Amniotic stem cell (primary cell): ENCODE measurements around the gene LMCD1.
"Not testable (repeated sequence)": the region's sequence is repeated elsewhere in the genome, so short reads cannot be mapped to it uniquely, and the experiment has no call there.

ENCODE experiments used
- DNase-seq: peaks from one replicate; lab custom pipeline; 2025; lab: John Stamatoyannopoulos, UW

LMCD1 gene

DNA sequence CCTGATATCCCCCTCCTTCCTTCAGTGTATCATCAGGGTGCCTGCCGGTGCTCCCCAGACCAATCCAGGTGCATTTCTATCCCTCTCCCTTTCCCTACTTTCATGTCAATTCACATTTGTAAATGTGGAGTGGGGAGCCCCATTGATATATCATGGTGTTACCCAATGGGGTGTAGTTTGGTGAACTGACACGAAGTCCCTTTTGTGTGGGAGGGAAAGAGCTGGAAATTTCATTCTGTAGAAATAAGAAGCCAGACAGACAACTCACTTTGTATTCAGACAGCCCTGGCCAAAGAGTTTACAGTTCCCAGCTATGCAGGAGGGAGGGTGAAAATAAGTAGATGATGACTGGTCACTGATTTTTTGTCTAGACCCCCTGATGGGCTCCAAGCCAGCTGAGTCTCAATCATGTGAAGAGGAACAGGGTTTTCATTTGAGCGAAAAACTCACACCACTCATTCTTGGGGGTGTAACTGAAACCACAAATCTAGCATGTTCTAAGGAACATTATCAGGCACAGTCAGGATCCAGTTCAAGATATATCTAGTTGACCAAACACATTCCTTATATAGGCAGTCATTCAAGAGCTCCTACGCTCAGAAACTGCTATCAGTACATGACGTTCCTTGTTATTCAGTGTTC is 58.9 kb downstream of the LMCD1 start:
- no peak for DNase-seq

DNA sequence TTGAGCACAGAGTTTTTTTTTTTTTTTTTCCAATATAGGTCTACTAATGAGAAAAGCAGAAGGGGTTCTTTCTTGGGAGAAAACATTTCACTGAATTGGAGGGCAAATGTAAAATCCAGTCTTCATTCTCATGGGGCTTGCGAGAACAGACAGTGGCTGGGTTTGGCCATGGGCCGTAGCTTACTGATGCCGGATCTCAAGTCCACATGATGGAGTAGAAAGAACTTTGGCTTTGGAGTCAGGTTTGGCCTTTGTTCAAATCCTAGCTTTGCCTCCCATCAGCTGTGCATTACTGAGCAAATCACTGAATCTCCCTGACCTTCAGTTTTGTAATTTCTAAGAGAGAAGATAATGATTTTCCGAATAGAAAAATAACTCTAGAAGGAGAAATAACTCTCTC is 59.7 kb downstream of the LMCD1 start:
- no peak for DNase-seq

GRCh38 chr3:8562081-8562595 is 60.5 kb downstream of the LMCD1 start:
- DNase-seq = no peak

DNA sequence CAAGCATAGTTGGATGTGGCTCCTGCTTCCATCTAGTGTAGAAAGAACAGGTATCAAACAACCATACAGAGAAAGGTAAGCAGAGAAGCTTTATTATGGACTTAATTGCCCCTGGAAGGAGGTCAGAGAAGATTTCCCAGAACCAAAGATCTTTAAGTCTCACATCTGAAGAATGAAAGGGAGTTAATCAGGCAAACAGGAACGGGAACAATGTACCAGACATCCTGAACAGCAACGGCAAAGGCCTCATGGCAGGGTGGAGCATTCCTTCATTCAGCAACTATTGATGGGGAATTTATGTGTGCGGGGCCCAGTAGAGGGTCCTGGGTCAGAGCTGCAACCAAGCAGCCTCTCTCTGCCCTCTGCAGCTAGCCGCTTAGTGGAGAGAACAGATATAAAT is 61.5 kb downstream of the LMCD1 start:
- DNase-seq = no peak

DNA sequence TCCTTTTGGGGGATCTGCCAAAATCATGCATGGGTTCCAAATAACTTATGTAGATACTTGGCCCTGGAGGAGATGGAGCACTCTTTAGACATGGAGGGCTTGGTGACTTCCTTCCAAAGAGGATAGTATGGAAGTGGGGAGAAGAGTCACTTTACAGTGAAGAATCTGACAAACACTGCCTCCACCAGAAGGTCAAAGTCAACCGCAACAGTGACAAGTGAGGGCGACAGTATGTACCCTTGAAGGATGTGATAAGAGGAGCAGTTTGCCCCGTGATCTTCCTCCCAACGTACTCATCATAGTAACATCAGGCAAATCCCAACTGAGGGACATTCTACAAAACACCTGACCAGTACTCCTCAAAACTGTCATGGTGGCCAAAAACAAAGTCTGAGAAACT is 62.0 kb downstream of the LMCD1 start:
- no peak for DNase-seq

GRCh38 chr3:8565376-8565775 is 63.8 kb downstream of the LMCD1 start:
- no peak for DNase-seq

DNA sequence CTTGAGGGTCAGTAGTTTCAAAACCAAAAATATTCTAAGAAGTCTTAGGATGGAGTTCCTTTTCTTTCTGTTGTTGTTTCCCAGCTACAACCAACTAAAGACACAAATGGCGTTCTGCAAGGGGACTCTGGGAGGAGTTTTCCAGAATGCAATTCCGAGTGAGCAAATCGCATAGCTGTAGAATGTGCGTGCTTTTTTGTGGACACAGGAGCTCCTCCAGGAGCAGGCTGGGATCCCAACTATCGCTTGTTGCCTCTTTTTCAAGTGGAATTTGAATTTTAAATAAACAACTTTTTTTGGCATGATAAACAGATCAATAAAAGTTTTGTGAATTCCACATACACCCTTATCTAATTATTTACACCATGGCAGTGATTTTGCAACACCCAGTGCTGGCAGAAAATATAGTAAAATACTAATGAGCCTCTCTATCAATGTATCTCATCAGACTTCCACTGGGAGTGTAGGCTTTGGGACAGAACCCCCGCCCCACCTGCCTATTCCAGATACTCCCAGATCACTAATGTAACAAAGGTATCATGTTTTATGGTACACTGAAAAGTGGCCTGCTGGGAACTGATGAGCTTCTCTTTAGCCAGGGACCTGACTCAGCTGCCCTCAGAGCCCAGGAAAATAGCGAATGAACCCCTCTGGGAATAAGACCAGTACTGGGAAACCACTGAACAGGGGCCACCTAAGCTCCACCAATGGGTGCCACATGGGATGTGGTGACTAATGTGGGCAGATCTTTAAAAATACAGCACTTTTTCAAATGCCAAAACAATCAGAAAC is 66.4 kb downstream of the LMCD1 start:
- DNase-seq = no peak

DNA sequence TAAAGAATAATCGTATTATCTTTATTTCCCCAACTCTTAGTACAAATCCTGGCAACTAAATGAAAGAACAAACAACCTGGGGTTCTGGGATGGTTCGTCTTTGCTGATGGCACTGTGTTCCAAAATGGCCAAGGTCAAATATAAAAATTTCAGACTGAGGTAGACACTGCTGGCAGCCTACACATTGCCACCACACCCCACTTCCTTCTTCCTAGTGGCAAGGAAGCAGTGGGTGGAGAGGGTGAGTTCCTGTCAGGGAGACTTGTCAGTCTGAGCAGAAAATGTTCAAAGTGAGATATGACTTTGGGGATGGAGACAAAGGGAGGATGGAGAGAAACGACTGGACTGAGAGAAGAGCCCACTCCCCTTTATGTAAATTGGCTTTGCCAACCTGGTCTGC is 69.6 kb downstream of the LMCD1 start:
- DNase-seq = no peak

DNA sequence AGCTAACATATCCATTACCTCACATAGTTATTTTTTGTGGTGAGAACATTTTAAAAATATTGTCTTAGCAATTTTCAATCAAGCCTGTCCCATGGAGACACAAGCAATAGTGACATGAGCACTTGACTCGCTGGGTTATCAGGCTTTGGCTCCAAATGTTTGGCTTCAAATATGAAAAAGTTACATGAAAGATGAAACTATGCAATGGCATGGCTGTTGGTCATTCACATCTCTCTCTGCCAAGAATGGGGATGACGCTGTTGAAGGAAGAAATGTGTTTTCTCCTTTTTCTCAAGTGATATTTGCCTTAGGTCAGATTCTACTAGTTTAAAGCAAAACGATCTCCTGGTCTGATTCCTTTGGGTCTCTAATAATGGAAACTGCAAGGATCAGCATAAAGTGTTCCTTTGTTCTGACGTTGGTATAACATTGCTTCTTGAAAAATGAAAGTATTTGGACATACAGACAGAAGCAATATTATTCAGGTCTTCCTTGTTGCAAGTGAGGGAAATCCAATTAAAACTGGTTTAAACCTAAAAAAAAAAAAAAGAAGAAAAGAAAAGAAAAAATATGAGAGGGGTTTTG is 71.8 kb downstream of the LMCD1 start:
- no peak for DNase-seq

- no peak for DNase-seq
Measured at GRCh38 chr3:8574040-8574669, 72.5 kb downstream of the LMCD1 start.

- no peak for DNase-seq
Measured at GRCh38 chr3:8574670-8575322, 73.2 kb downstream of the LMCD1 start.

GRCh38 chr3:8575364-8576104 is 73.9 kb downstream of the LMCD1 start:
- DNase-seq = no peak

- DNase-seq = no peak
Measured at GRCh38 chr3:8576436-8576835, 74.8 kb downstream of the LMCD1 start.

- no peak for DNase-seq
Measured at GRCh38 chr3:8576841-8577571, 75.4 kb downstream of the LMCD1 start.

GRCh38 chr3:8578282-8578681 is 76.7 kb downstream of the LMCD1 start:
- DNase-seq = no peak

DNA sequence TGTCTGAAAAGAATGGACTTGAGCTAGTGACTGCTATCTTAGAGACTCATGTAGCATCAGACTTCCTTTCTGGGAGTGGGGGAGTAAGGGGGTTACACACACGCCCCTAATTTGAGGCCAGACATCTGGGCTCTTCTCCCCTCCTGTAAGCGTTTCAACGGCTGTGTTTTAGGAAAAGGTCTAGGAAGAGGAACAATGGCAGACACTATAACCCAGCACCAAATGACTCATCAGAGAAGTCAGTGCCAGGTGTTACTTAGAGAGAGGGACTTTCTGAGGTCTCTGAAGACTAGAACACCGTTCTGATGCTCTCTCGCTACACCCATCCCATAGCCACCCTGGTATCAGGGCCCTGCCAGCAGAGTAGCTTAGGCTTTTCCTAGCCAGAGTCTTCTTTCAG is 77.5 kb downstream of the LMCD1 start:
- no peak for DNase-seq

DNA sequence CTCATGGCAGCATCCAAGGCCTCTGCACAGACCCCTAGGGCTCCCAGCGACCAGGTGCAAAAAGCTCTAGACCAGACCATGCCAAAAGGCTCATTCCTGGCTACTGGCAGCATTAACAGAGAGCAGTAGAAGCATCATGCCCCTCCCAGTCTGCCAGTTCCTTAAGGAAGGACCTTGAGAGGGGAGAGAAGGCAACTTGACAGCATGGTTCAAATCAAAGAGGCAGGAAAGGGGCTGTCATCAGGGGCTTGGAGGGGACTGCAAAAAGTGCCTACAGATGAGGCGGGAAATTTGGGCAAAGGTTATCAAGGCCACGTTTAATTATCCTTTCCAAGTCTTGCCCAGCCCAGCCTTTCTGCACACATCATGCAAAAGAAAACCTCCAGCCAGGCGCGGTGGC is 78.3 kb downstream of the LMCD1 start:
- DNase-seq = no peak

DNA sequence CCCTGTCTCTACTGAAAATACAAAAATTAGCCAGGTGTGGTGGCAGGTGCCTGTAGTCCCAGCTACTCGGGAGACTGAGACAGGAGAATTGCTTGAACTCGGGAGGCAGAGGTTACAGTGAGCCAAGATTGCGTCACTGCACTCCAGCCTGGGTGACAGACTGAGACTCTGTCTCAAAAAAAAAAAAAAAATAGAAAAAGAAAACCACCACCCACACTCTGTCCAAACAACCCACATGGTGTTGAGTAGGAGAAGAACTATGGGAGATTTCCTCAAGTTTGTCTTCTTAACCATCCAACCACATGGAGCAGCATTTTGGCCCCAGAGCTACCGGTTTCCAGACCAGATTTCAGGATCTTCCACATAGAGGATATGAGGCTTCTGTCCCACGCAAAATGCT is 78.8 kb downstream of the LMCD1 start:
- not testable (repeated sequence) for DNase-seq

DNA sequence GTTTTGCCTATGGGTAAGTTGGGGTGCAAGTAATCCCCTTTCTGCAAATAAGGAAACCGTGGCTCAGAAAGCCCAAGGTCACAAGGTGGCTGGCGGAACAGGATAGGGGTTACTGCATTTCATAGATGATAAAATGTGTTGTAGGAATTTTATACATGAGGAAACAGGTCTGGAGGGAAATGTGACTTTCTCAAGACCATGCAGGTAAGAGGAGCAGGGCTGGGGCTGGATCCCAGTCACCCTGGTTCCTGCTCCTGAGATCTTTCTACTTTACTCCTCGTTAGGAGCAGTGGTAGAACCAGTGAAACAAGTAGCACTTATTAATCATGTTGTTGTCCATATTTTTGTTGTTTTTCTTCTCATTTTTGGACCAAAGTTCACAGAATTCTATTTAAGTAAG is 79.8 kb downstream of the LMCD1 start:
- no peak for DNase-seq

DNA sequence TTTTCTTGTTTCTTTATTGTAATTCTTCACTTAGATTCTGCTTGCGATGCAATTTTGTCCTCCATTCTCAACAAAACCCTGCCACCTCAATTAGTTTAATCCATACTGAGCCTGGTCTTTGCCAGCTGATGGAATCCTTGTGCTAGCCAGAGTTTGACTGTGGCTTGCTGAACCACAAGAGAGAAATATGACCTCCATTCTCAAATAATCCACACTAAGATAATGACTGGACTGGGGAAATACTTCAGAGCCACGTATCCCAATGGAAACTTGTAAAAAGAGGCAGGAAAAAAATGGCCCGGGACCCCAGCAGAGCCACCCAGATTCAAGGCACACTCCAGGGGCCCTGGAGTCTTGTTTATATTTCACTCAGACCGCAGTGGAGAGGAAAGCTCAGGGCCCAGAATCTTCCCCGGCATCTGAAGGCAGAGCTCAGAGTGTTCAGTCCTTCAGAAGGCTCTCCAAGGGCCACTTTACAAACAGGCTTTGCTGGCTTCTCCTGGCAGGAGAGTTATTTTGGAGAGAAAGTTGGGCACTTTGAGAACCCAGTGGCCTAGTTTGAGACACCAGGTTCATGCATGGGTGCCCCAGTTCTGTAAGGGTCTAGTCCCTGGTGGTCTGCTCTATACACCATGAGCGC is 80.3 kb downstream of the LMCD1 start:
- no peak for DNase-seq
